HS-5 (cell line): ENCODE results near the gene MTHFD1.
"Not testable (repeated sequence)": the region's sequence is repeated elsewhere in the genome, so short reads cannot be mapped to it uniquely, and the experiment has no call there.

ENCODE experiments used
- DNase-seq: peaks from one replicate; pipeline ENCODE4 v3.0.0-alpha.2; 2012; ENCODE audit warnings: low read depth

Gene MTHFD1

GRCh38 chr14:64387782-64388532 lies at the start of gene MTHFD1:
MTHFD1 (plus strand) TSS chr14:64388353; CDS start chr14:64388428, 75 bp downstream.
- peak; percentile 97 for DNase-seq

- peak; percentile 67 for DNase-seq
Observed at GRCh38 chr14:64338616-64339316, 49.4 kb upstream of the MTHFD1 start.

DNA sequence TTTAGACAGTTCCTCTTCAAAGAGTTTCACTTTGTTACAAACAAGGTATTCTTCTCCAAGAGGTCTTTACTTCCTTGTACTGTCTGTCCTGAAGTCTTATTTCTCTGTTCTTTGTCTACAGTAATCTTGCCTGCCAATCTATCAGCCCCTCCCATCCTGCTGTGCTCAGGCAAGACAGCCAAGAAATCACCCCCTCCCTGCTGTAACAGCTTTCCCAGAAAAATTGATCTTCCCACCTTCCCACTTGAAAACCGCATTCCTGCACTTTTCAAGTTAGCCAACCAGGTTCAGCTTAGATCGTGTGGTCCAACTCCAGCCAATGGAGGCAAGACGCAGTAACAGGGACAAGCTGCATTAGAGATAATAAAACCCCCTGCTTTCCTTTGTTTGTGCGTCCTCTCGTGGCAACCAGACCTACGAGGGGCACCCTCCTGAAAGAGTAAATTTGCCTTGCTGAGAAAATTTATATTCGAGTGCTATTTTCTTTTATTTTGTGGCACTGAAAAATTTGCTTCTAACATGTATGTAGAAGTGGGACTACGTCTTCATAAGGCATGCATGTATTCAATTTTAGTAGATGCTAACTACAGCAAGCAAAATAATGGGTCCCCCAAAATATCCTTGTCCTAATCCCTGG lies 47.5 kb upstream of the MTHFD1 start:
- DNase-seq = no peak

DNA sequence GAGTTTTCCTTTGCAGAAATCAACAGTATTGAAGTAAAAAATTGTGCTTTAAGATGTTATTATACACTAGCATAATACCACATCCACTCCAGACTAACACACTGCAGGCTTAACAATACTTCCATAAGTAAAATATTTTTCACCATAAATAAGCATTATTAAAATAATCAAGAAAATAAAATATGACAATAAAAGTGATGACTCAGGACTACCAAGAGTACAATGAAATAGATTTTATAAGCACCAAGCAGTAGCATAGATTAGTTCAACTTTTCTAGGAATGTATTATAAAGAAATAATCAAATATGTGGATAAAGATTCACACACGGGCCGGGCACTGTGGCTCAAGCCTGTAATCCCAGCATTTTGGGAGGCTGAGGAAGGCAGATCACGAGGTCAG lies 40.4 kb upstream of the MTHFD1 start:
- no peak for DNase-seq

GRCh38 chr14:64349741-64350490 lies 38.2 kb upstream of the MTHFD1 start:
- no peak for DNase-seq

DNA sequence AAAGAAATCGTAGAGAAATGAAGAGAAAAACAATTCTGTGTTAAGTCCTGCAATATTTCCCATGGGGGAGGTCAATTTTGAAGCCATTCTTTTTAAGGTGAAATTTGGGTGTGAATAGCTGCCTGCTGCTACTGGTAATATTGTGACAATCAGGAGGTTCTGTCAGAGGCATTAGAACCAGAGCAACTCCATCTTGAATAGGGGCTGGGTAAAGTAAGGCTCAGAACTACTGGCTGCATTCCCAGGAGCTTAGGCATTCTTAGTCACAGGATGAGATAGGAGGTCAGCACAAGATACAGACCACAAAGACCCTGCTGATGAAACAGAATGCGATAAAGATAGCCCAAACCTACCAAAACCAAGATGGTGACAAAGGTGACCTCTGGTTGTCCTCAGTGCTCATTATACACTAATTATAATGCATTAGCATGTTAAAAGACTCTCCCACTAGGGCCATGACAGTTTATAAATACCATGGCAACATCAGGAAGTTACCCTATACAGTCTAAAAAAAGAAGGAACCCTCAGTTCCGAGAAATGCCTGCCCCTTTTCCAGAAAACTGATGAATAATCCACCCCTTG lies 24.8 kb upstream of the MTHFD1 start:
- DNase-seq = peak; percentile 23

- peak; percentile 14 for DNase-seq
Observed at GRCh38 chr14:64364907-64365306, 23.2 kb upstream of the MTHFD1 start.

- DNase-seq = not testable (repeated sequence)
Observed at GRCh38 chr14:64365358-64365889, 22.7 kb upstream of the MTHFD1 start.

GRCh38 chr14:64369201-64369600 lies 19.0 kb upstream of the MTHFD1 start:
- DNase-seq = no peak

- peak; percentile 11 for DNase-seq
Observed at GRCh38 chr14:64387232-64387781, 846 bp upstream of the MTHFD1 start.

- DNase-seq = peak; percentile 4
Observed at GRCh38 chr14:64388533-64389285, 556 bp downstream of the MTHFD1 start.

GRCh38 chr14:64391113-64391725 lies 3.1 kb downstream of the MTHFD1 start:
- DNase-seq = no peak

DNA sequence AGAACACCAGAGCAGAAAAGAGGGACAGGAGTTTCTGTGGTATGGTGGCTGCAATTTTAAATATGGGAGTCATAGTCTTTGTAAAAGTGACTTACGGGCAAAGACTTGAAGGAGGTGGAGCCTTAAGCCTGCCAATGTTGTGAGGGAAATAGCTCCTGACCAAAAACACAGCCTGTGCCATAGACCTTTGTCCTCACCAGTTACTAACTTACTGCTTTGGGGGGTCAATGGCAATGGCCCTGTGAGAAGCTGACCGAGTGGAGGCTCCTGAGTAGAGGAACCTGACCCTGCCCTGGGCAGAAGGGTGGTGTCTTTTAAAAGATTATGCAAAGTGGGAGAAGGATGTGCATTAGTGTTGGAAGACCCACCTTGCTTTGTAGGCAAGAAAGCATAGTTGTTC lies 3.8 kb downstream of the MTHFD1 start:
- DNase-seq = no peak

DNA sequence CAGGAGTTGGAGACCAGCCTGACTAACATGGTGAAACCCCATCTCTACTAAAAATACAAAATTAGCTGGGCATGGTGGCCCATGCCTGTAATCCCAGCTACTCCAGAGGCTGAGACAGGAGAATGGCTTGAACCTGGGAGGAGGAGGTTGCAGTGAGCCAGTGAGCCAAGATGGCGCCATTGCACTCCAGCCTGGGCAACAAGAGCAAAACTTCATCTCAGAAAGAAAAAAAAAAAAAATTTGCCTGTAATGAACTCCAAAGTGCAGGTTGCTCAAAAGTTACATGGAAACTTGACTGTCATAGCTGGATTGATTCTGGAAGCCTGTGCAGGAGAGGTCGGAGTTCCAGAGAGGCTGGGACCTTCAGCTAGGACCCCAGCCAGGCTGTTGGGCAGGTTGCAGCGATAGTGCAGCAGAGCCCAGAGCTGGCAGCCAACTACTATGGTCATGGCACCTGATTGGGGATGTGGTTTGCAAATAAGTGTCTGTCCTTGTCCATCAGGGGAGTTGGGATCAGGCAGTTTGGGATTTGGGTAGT lies 5.1 kb downstream of the MTHFD1 start:
- not testable (repeated sequence) for DNase-seq

DNA sequence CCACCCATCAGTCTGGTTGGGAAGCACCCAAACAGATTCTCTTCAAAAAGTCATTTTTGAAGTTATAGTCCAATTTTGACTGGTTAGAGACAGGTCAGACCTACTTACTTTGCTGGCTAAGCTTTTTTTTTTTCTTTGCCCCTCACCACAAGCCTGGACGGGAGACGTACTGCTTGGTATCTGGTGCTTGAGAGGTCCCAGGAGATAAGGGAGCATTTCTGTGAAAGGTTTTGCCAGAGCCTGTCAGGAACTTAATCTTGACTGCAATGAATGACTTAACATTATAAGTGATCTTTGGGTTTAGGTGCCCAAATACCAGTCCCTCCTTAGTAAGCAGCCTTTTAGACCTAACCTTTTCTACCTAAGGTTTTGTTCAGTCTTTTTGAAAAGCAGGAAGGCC lies 6.3 kb downstream of the MTHFD1 start:
- no peak for DNase-seq

DNA sequence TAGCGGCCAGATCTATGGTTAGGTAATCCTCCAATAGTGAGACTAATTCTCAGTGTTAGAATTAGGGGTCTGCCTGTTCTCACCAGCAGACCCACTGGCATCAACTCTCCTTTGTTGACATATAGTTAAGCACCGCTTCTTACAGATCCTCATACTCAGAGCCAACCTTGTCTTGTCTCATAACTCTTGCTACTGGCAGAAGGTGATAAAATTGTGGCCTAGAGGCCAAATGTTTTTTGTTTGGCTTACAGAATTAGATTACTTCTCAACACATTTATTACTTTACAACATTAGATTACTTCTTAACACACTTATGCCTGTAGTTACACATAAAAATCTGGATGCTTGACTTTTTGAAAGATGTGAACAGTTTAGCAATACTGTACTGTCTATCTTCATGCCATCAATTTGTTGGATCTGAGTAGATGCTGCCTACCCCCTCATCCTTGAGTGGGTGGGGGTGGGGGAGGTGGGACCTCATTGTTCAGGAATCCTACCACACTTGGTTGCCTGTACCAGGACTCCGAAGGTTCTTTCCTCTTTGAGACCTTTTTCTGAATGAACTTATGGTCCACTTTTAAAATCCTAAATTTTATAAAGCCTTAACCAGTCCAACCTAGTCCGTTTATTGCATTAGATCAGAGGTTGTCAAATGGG lies 7.0 kb downstream of the MTHFD1 start:
- DNase-seq = no peak

DNA sequence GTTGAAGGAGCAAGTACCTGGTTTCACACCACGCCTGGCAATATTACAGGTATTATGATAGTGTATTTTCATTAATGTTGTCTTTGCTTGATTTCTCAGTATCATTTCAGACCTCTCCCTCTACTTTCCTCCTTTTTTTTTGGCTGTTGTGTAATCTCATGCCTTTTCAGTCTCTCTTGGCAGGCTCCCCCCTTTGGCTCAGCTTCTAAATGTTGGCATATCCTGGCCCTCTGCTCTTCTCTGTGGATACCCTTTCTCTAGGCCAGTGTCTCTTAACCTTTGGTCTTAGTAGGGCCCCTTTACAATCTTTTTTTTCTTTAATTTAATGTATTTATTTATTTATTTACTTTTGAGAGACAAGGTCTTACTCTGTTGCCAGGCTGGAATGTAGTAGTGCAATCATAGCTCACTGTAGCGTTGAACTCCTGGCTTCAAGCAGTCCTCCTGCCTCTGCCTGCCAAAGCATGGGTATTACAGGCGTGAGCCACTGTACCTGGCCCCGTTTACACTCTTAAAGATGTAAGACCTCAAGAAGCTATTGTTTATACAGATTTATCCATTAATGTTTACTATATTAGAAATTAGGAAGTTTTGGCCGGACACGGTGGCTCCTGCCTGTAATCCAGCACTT lies 12.8 kb downstream of the MTHFD1 start:
- no peak for DNase-seq

- no peak for DNase-seq
Observed at GRCh38 chr14:64401949-64402348, 13.8 kb downstream of the MTHFD1 start.

DNA sequence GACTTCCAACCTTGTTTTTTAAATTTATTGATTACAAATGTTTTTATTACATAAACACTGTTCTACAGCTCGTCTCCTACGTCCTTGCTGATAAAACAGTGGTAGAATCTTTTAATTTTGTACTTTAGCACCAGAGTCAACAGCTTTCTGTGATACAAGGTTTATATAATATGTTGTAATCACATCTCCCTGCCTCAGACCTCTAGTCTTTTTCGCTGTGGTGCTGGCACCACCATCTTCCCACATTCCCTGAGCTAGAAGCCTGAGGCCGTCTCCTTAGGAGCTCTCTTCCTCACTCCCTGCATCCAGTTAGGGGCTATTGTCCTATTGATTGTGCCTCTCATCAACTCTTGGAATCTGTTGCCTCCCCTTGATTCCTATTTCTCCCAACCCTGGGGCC lies 17.1 kb downstream of the MTHFD1 start:
- no peak for DNase-seq
